RWPE1 (cell line): ENCODE data around the gene ELOVL2.
"Not testable (repeated sequence)": the region's sequence is repeated elsewhere in the genome, so short reads cannot be mapped to it uniquely, and the experiment has no call there.

ENCODE experiments used
- CTCF ChIA-PET: fragments of 350-600 bp; sonication (Branson Sonifier 250); formaldehyde crosslinking; extraction: SDS; loops from one replicate; lab custom pipeline; 2021; lab: Yijun Ruan, JAX
- POLR2A ChIA-PET: fragments of 400-600 bp; formaldehyde crosslinking; extraction: SDS; loops from one replicate; lab custom pipeline; 2020; ENCODE audit warnings: antibody characterized with exemption; ENCODE audit not compliant: low non-redundant PET; lab: Yijun Ruan, JAX
- DNase-seq: peaks from one replicate; pipeline ENCODE4 v3.0.0; 2012; ENCODE audit warnings: low spot score
- H3K27ac ChIP-seq: fragments of 450-650 bp; 2 replicates; pipeline ENCODE4 v1.5.1; 2017
- CTCF ChIP-seq: fragments of 450-650 bp; conservative IDR thresholded peaks from 2 replicates; pipeline ENCODE4 v1.5.1; 2017; ENCODE audit warnings: low read depth, mild to moderate bottlenecking

The ELOVL2 gene

GRCh38 chr6:11007715-11008608 lies 36.1 kb downstream of the ELOVL2 start:
- no peak overlapping the region; the same call in 1 of the 2 replicates for H3K27ac ChIP-seq
- CTCF ChIA-PET: interaction anchor here (0.5 to 0.7 kb wide), 2 partner anchors 13 to 20 kb away, joined by 3 to 4 read pairs; no protein-coding TSS in a partner anchor
- POLR2A ChIA-PET: no interaction called here
- TF ChIP-seq CTCF: no peak
- DNase-seq: peak; percentile 34

DNA sequence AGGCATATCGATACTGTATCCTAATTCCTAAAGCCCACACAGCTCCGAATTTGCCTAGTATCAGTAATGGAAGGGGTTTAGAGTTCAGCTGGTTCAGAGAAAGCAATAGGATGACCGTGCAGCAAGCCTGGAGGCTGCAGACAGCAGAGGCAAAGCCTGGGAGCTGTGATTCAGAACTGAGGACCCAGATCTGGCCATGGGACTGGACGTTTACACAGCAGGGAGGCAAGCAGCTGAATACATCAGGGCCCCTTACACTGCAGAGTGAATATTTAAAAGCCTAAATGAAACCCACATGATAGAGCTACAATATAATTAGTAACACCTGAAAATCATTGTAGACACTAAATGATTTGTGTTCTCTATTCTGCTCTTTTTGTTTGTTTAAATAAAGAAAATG lies 38.0 kb downstream of the ELOVL2 start:
- DNase-seq: no peak
- no peak overlapping the region for H3K27ac ChIP-seq
- TF ChIP-seq CTCF: no peak
- ChIA-PET POLR2A (no interaction called here), CTCF (interaction anchor here (0.5 kb wide), 1 partner anchor 1282 kb away, joined by 3 read pairs; no protein-coding TSS in a partner anchor)

DNA sequence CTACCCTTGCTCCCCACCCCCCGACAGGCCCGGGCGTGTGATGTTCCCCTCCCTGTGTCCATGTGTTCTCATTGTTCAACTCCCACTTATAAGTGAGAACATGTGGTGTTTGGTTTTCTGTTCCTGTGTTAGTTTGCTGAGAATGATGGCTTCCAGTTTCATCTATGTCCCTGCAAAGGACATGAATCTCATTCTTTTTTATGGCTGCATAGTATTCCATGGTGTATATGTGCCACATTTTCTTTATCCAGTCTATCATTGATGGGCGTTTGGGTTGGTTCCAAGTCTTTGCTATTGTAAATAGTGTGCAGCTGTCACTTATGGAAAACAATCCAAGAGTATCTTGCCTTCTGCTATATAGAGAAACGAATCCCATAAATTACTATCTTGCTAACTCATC lies 40.8 kb downstream of the ELOVL2 start:
- CTCF ChIA-PET, POLR2A ChIA-PET: not testable (repeated sequence)

GRCh38 chr6:11002176-11002575 lies 41.9 kb downstream of the ELOVL2 start:
- DNase-seq: no peak
- TF ChIP-seq CTCF: no peak
- ChIA-PET CTCF (no interaction called here), POLR2A (no interaction called here)
- H3K27ac ChIP-seq: no peak overlapping the region

More for the DNA sequence above, 40.8 kb downstream of the ELOVL2 start:
- H3K27ac ChIP-seq, DNase-seq: not testable (repeated sequence)

- ChIA-PET CTCF (interaction anchor here (0.6 kb wide), 2 partner anchors 195 to 1893 kb away, joined by 3 to 8 read pairs; no protein-coding TSS in a partner anchor), POLR2A (no interaction called here)
- H3K27ac ChIP-seq: no peak overlapping the region
- DNase-seq: no peak
- no peak for TF ChIP-seq CTCF
Measured at GRCh38 chr6:10999994-11000393, 44.1 kb downstream of the ELOVL2 start.

DNA sequence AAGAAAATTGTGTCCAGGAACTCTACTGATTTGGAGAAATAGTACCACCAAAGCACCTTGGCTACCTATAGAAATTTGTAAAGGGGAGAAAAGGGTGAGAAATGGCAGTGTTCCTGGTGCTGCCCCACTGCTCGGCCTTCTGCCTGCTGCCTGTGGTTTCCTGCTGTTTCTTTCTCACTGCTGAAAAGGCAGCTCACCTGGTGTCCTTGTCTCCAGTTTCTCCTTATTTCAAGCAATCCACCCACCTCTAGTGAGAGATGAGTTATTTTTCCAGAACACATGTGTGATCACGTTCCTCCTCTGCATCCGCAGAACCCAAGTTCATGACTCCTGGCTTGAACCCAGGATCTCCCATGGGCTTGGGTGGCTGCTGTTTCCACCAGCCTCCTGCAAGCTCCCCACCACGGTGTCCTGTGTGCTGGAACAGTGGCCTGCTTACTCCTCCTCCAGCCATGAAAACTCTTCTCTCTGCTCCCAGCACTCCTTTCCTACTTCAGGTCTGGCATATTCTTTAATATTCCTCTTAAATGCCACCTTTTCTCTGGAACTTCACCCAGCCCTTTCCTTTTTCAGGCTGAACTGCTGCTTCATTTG lies 48.9 kb downstream of the ELOVL2 start:
- POLR2A ChIA-PET: no interaction called here
- no peak overlapping the region for H3K27ac ChIP-seq
- TF ChIP-seq CTCF: no peak
- CTCF ChIA-PET: interaction anchor here (0.6 kb wide), 1 partner anchor 398 kb away, joined by 3 read pairs; no protein-coding TSS in a partner anchor
- no peak for DNase-seq
